NCI-H2029 (cell line): ENCODE results near the gene PCNA.

Source experiments
- DNase-seq: peaks from one replicate; lab custom pipeline; 2025; lab: John Stamatoyannopoulos, UW

Gene PCNA

GRCh38 chr20:5119435-5120184 is at the start of gene PCNA:
Gene PCNA (minus strand): TSS chr20:5119958. CDS start chr20:5119798, 160 bp downstream.
- peak; percentile 98 for DNase-seq

- DNase-seq = no peak
Measured at GRCh38 chr20:5168651-5169396, 49.1 kb upstream of the PCNA start.

DNA sequence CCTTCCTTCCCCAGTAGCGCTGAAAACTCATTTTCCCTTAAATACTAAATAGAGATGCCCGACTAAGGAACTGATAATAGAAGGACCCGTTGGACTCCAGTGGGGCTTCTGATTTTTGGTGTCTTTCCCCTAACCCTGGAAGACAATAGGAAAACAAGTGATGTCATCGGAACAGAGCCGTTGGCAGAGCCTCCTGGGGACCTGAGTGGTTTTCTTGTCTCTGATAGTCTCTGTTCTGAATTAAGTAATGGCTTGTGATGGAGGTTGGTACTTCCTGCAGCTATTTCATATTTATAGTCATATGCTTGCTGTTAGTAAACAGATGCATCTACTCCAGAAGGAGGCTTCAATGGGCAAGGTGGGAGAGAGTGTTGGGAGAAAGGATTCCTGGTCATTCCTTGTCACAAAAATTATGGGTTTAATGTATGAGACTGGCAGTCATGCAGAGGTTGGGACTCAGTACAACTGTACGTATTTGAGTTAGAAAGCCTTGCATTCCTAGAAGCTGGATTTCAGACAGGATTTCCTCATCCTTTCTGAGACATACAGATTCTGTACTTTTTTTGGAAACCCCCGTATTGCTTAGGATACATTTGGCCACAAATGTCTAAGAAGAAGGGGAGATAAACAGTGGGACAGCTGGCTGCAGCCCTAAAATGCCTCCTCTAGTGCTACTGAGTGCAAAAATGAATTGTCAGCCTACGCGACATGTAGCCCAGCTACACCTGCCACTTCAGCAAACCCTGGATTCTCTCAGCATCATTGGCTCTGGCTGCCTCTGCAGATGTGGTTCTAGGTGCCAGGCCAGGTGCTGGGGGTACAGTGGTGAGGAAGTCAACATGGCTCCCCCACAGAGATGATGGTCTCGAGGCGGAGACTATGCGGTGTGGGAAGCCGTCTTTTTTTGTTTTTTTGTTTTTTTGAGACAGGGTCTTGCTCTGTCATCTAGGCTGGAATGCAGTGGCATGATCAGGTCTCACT is 45.2 kb upstream of the PCNA start:
- DNase-seq = no peak

- no peak for DNase-seq
Measured at GRCh38 chr20:5161536-5162164, 41.9 kb upstream of the PCNA start.

GRCh38 chr20:5160882-5161281 is 41.1 kb upstream of the PCNA start:
- no peak for DNase-seq

GRCh38 chr20:5159928-5160327 is 40.2 kb upstream of the PCNA start:
- DNase-seq = no peak

DNA sequence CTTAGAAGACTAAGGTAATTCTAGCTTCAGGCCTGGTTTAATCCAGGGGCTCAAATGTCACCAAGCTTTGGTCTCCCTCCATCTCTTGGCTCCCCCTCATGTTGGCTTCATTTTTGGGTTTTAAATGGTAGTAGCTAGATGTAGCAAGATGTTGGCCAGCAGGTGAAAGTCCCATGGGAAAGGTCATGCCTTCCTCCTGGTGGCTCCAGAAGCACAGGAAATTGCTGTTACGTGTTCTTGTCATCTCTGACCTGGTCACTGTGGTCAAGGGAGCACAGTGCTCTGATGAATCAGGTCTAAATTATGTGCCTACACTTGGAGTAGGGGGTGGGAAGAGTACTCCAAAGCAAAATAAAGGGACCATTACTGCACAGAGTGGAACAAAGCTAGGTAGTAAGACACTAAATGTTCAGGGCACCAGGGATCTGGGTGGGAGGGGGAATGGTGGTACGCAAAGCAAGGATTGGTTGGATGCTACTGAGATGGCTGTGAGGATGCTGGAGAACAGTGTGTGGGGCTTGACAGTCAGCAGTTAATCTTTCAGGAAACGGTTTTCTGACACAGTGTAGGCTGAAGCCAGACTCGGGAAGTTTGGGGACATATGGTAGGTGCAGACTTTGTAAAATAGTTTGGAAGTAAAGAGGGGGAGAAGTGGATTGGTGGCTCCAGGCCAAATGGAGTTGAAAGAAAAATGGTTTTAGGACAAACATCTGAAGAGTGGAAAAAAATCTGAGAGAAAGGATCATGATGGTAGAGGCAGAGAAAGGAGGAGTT is 37.1 kb upstream of the PCNA start:
- no peak for DNase-seq

DNA sequence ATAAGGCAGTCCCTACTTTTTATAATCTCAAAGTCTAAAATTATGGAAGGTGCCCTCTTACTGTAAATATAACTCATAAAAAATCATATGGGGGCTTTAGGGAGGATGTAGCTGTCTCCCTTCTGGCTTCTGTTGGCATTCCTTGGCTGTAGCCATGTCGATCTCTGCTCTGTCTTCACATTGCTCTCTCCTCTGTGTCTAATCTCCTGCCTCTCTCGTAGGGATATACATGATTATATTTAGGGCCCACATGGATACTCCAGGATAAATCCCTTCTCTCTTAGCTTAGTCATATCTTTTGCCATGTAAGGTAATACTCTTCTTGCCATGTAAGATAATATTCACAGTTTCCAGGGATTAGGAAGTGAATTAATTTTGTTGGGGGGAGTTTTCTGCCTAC is 35.6 kb upstream of the PCNA start:
- no peak for DNase-seq

GRCh38 chr20:5154543-5154925 is 34.8 kb upstream of the PCNA start:
- DNase-seq = no peak

GRCh38 chr20:5153612-5154542 is 34.1 kb upstream of the PCNA start:
- DNase-seq = no peak

DNA sequence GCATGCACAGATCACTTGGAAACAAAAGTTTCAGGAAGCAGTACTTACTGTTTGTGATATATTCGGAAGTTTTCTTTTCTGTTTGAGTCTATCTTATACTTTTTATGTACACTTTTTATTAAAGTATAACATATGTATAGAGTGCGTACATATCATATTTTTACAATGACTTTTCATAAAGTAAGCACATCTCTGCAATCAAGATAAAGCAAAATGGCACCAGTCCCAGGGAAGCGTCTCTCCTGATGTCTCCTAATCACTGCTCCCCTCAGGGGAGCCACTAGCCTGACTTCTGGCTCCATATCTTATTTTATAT is 33.4 kb upstream of the PCNA start:
- DNase-seq = no peak

DNA sequence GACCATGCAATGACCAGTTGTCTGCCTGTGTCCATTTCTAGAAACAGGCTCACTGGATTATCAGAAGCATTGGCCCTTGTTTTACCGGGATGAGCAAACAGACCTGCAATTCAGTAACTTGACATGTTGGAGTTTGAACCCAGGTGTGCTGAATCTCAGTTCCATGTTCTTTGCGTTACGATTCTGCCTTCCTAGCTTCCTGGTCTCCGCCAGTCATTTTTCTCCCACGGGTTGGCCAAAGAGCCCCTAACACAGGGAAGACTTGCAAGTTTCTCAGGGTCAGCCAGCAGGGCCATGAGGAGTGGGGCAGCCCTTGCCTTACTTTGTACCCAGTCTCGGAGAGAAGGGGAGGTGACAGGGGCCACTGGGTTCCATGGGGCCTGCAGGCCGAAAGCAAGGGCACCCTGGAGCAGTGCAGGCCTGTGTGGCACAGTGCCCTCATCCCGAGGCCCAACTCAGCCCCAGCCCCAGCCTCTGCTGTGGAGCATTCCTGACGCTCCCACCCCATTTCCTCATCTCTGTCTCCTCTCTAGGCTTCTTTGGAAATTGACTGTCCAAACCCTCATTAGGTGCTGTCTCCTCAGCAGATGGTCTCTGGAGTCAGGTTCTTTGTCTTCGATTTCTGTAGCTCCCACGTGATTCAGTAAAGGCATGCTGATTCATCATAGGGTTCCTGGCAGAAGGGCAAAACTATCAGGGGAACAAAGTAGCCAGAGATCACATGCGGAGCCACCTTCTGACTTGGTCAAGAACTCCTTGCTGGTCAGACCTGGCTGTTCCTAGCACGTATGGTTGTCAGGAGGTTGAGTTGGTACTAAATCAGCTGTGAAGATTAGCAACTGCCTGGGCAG is 30.7 kb upstream of the PCNA start:
- no peak for DNase-seq

DNA sequence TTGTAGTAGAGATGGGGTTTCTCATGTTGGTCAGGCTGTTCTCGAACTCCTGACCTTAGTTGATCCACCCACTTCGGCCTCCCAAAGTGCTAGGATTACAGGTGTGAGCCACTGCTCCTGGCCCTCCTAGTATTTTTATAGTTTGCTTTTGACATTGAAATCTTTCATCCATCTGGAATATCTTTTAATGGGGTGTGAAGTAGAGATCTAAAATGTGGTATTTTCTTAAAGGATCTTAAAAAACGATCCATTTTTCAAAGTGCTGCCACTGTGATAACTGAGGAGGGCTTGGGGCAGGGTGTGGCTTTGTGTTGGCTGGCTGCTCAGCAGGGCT is 30.1 kb upstream of the PCNA start:
- DNase-seq = no peak

- no peak for DNase-seq
Measured at GRCh38 chr20:5148581-5148980, 28.8 kb upstream of the PCNA start.

GRCh38 chr20:5146871-5147592 is 27.3 kb upstream of the PCNA start:
- no peak for DNase-seq

- DNase-seq = no peak
Measured at GRCh38 chr20:5146099-5146668, 26.4 kb upstream of the PCNA start.

DNA sequence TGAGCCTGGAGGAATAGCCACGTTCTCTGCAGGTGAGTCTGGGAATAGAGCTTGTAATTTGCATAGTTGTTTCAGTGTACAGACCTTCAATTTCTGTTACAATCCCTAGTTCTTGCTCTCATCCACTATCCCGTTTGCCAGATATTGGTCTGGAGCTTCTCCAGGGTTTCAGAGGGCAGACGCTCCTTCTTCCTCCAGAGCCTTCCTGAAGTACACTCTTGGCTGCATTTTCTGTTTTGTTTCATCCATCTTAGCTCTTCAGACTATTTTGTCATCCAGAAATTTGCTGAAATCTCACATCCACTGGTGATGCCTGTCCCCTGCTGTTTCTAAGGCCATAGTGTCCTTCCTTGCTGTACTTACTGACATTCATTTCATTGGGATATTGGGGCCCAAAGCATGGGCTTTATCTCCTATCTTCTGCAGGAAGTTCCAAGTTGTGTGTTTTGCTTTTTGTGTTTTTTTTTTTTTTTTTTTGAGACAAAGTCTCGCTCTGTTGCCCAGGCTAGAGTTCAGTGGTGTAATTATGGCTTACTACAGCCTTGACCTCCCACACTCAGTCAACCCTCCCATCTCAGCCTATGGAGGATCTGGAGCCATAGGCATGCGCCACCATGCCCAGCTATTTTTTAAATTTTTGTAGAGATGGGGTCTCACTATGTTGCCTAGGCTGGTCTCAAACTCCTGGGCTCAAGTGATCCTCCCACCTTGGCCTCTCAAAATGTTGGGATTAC is 25.8 kb upstream of the PCNA start:
- DNase-seq = no peak

GRCh38 chr20:5143851-5144250 is 24.1 kb upstream of the PCNA start:
- no peak for DNase-seq
